IPS DF 4.7 (cell line): Measurements from ENCODE around the gene DOCK11.

Experiments
- DNase-seq: peaks from one replicate; pipeline ENCODE4 v3.0.0-alpha.2; 2013; ENCODE audit warnings: low spot score; ENCODE audit errors: extremely low read depth

Gene DOCK11

DNA sequence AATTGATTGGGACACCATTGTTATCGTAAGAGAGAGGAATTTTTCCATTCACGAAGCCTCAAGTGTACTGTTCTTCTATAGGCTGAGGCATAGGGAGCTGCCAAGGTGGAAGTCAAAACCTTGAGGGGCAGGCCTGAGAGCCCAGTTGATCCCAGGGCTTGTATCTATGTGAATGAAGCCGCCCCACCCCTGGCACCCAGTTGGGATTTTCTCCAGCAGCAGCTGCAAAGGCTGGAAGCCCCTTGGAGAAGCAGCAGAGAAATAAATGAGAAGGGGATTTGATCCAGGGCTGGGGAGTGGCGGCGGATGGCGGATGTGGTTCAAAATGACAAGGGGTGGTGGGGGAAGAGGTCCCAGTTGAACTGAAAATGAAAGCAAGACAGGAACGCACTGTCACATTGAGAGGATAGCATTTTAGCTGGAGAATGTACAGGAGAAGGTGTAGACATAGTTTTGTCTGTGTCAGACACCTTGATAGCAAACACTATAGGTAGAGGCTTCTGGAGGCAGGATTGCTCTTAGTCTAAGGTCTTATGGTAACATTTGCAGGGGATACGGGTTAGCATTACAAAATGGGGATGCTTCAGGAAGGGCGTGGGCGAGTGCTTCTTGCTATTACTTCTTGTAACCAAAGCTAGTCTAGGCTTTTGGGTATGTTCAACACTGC, 32.6 kb downstream of the DOCK11 start:
- no peak for DNase-seq

- no peak for DNase-seq
Measured at GRCh38 chrX:118530219-118530911, 34.8 kb downstream of the DOCK11 start.

DNA sequence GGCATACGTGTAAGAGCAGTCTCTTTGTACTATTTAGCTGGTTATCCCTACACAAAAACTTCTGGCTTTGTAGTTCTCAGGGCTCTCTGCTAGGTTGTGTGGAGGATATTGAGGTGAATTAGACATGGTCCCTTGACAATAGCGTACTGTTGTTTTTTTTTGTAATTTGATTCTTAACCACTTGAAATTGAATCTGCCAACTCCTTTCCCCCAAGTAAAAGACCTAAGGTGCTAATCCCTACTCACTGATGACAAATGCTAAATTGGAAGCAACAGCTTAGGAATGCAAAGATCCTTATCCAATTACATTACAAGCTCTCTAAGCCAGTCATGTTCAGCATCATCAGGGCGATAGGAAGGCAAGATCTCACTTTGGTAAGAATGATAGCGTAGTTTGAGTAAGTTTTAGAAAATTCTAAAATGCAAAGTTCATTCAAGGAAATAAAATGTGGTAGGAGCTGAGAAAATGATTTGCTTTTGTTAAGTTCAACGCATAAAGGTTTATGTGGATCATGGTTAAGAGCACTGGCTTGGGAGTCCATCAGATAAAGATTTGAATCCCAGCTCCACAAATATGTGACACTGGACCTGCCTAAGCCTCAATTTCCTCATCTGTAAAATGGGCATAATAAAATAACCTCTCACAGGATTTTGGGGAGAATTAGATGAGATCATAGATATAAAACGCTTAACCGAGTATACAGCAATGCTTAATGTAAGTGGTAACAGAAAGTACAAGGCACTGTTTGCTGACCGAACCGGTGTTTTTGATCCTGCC, 39.3 kb downstream of the DOCK11 start:
- DNase-seq: no peak

DNA sequence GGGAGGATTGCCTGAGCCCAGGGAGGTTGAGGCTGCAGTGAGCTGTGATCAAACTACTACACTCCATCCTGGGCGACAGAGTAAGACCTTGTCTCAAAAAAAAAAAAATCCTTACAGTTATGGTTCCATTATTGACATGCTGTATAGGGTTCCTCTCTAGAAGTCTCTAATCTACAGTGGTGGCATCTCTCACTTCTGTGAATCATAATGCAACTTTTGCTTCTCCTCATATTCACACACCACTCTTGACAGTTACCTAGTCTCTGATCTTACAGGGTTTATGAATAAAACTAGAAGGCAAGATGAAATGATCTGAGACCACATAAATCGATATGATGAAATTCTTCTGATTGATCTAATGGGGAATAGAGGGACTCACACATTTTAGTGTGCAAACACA, 40.6 kb downstream of the DOCK11 start:
- DNase-seq: no peak

GRCh38 chrX:118536687-118537461, 41.3 kb downstream of the DOCK11 start:
- no peak for DNase-seq

GRCh38 chrX:118538386-118538785, 42.8 kb downstream of the DOCK11 start:
- DNase-seq: no peak

DNA sequence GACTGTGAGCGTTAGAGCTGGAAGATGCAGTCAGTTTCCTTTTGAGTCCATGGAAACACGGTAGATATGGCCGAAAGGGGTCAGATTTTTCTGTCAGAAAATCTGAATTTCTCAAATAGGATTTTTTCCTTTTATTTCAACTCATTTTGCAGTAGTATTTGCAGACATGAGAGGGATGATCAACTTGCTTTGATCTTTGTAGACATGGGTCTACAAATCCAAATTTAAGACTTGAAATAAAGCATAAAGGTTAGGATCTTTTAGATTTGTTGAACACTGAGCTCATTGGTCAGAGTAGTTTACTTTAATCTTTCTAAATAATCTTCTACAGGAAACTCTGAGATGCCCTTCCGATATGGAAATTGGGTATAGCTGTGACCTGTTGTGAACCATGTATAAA, 44.7 kb downstream of the DOCK11 start:
- no peak for DNase-seq

DNA sequence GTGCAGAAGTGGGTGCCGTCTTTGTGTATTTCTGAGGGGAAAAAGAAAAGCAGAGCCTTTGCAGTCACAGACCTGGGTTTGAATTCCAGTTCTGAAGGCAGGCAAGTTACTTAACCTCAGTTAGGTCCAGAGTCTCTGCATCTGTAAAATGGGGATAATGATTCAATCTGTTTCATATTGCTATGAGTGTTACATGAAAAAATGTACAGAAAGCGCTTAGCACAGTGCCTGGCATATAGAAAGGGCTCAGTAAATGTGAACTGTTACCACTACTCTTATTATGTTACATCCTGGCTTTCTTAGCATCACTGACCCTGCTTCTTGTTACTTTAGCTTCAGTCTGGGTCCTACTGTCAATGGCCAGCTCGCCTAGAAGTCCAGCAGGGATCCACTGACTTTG, 45.9 kb downstream of the DOCK11 start:
- DNase-seq: no peak

GRCh38 chrX:118545510-118545909, 49.9 kb downstream of the DOCK11 start:
- DNase-seq: no peak

GRCh38 chrX:118548841-118549240, 53.2 kb downstream of the DOCK11 start:
- DNase-seq: no peak

GRCh38 chrX:118550792-118551191, 55.2 kb downstream of the DOCK11 start:
- DNase-seq: no peak

DNA sequence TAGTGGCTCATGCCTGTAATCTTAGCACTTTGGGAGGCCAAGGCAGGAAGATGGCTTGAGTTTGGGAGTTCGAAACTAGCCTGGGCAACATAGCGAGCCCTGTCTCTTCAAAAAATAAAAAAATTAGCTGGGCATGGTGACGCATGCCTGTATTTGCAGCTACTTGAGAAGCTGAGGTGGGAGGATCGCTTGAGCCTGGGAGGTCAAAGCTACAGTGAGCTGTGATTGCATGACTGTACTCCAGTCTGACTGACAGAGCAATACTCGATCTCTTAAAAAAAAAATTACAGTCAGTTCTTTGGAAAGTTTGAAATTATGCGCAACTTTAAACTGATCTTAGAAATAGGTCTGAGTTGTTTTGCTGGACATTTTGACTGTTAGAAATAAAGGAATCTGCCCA, 55.8 kb downstream of the DOCK11 start:
- DNase-seq: no peak

- DNase-seq: no peak
Measured at GRCh38 chrX:118552121-118552900, 56.7 kb downstream of the DOCK11 start.

- no peak for DNase-seq
Measured at GRCh38 chrX:118553042-118553710, 57.6 kb downstream of the DOCK11 start.

DNA sequence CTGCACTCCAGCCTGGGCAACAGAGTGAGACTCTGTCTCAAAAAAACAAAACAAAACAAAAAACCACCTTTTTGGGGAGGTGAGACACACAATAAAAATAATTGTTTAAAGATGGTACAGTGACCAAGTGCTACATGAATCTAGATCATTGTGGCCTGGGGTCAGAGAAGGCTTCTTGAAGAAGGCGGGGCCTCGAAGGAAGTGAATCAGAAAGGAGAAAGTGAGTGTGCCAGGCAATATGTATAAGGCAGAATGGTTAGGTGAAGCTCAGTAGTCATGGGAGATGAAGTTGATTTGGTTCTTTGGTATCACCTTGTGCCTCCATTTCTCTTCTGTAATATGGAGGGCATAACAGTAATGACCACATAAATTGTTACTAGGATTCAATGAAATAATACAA, 58.9 kb downstream of the DOCK11 start:
- no peak for DNase-seq

DNA sequence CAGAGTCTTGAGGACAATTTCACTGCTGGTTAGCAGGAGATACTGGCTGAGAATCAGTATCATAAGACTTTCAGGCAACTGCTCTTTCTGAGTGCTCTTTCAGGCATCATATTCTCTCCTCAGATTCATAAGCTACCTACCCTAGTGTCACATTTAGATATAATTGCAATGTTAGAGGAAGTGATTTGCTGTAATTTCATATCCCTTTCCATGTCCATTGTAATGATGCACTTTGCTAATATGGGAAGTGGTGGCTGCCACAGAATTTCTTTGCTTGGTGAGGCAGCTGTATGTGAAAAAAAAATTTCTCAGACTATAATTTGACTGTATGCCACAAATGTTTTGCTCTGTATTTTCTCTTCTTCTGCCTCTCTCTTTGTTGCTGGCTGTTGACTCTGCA, 63.3 kb downstream of the DOCK11 start:
- DNase-seq: no peak

DNA sequence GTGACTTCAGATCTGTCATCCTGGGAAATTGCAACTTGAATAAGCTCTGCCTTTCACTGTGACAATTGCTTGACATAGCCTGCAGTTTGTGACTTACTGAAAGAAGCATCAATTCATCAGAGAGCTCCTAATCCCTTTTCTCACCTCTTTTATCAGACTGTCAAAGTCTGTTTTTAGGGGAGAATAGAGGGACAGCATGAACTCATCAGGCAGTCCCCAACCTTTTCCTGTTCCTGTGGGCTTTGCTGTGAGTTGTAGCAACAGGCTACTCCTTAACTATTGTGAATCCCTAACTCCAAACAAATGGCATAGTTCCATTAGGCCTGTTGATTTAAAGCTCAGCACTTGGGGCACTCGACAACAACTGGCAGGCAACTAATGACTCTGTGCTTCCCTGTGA, 64.9 kb downstream of the DOCK11 start:
- DNase-seq: no peak

- DNase-seq: no peak
Measured at GRCh38 chrX:118562582-118563164, 67.1 kb downstream of the DOCK11 start.

GRCh38 chrX:118564498-118564897, 68.9 kb downstream of the DOCK11 start:
- no peak for DNase-seq

- DNase-seq: no peak
Measured at GRCh38 chrX:118565853-118566252, 70.2 kb downstream of the DOCK11 start.
